GM19239 (cell line): ENCODE results near the gene CENPK.
"Not testable (repeated sequence)": the region's sequence is repeated elsewhere in the genome, so short reads cannot be mapped to it uniquely, and the experiment has no call there.

ENCODE experiments used
- DNase-seq: peaks from one replicate; pipeline ENCODE4 v3.0.0; 2011; ENCODE audit warnings: low spot score; ENCODE audit not compliant: insufficient read length
- FAIRE-seq: peaks from 2 replicates; lab custom pipeline; 2011; peaks lifted over from hg19 to GRCh38; lab: Jason Lieb, UNC

CENPK gene

GRCh38 chr5:65562731-65563701, at the start of gene CENPK, which contains the start of gene PPWD1:
Gene CENPK, minus strand, starts transcription at chr5:65563168. Its CDS starts 8,261 bp downstream, at chr5:65554907.
Gene PPWD1, plus strand, starts transcription at chr5:65563296. Its CDS starts 15 bp downstream, at chr5:65563311.
- FAIRE-seq (peak; percentile 98), DNase-seq (peak; percentile 68)

DNA sequence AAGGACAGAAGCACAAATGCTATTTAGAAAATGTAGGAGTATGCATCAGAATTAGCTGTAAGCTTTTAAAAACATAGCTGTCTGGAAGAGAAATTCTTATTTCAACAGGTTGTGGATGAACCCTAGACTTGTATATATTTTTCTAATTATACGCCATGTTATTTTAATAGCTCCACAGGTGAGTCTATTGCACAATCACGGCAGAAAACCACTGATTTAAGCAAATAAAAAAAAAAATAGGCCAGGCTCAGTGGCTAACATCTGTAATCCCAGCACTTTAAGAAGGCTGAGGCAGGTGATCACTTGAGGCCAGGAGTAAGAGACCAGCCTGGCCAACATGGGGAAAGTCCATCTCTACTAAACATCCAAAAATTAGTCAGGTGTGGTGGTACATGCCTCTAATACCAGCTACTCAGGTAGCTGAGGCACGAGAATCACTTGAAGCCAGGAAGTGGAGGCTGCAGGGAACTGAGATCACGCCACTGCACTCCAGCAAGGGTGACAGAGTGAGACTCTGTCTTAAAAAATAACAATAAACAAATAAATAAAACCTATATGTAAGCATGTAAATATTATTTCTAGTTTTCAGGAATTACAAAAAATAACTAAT, 49.4 kb upstream of the CENPK start:
- no peak for DNase-seq
- FAIRE-seq = no peak

DNA sequence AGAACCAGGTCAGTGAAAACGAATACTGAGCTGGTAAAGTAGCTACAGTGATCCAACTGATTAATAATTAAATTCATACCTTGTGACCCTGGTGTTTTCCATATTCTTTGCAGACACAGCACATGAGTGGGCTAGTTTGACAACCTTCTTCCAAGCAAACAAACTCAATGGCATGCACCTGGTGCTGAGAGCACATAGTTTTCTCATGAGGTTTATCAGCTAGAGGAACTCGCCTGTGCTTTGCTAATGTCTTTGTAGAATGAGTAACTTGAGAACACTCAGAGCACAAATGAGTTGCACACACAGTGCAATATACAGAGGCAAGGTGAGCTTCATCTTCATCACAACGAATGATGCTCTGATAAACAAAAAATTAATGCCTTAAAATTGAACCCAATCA, 48.6 kb upstream of the CENPK start:
- FAIRE-seq (no peak), DNase-seq (no peak)

GRCh38 chr5:65601761-65602160, 38.8 kb upstream of the CENPK start:
- DNase-seq, FAIRE-seq: not testable (repeated sequence)

GRCh38 chr5:65588694-65589093, 25.7 kb upstream of the CENPK start:
- FAIRE-seq (no peak), DNase-seq (no peak)

DNA sequence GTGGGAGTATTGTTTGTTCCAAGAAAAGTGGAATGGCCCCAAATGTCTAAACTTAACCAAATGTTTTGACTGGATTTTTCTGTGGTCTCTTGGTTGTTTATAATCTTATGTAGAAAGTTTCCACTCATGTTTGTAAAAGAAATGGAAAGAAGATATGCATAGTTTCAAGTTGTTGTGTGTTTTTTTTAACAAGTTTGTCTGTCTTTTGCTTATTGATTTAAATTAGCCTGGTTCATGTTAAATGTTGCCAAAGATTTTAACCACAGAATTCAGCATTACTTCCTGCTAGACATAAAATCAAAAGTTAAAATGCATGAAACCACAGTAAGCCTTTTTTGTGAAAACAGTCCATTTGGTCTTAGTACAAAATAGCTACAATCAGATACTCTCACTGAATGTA, 14.2 kb upstream of the CENPK start:
- FAIRE-seq (no peak), DNase-seq (no peak)

GRCh38 chr5:65570598-65571226, 7.7 kb upstream of the CENPK start:
- no peak for DNase-seq
- no peak for FAIRE-seq

GRCh38 chr5:65566505-65566904, 3.5 kb upstream of the CENPK start:
- FAIRE-seq (no peak), DNase-seq (no peak)

DNA sequence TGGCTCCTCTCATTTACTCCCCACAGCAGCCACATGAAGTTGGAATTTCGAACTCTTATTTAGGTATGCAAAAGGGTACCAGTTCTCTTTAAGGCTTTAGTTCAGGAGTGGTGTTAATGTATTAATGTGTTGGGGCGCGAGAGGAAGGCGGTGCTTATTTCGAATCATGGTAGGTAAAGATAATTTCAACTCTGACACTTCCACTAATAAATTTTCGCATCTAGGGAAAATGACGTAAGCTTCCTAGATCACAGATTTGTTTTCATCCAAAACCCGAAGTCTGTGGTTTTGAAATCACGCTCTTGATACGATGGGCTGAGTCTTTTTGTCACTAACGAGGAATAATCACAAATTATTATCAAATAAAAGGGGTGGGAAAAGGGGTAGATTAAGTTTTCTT, 809 bp upstream of the CENPK start:
- no peak for FAIRE-seq

GRCh38 chr5:65556718-65557117, 6.2 kb downstream of the CENPK start:
- DNase-seq (no peak), FAIRE-seq (no peak)

More for the DNA sequence above, 809 bp upstream of the CENPK start:
- DNase-seq = no peak

DNA sequence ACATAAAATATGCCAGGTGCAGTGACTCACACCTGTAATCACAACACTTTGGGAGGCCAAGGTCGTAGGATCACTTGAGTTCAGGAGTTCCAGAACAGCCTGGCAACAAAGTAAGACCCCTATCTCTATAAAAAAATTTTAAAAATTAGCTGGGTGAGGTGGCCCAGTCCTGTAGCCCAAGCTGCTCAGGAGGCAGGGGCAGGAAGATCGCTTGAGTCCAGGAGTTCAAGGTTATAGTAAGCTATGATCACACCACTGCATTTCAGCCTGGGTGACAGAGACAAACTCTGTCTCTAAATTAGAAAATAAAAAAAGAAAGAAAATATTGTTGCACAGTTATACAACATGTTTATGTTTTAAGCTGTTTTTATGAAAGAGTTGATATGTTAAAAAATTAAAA, 6.8 kb downstream of the CENPK start:
- FAIRE-seq = no peak

DNA sequence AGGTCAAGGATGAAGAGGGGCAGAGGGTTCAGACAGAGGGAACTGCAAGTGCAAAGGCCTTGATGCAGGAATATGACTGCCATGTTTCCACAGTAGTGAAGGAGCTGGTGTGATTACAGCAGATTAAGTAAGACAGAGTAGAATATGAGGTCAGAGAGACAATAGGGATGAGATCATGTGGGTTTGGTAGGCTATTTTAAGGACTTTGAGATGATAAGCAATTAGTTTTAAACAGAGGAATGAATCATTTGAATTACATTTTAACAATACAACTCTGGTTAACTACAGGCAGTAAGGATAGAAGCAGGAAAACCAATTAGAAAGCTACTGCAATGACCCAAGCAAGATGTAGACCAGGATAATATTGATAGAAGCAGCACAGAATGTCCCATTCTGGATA, 7.7 kb downstream of the CENPK start:
- DNase-seq (no peak), FAIRE-seq (no peak)

More for the DNA sequence above, 6.8 kb downstream of the CENPK start:
- no peak for DNase-seq

GRCh38 chr5:65553941-65554340, 9.0 kb downstream of the CENPK start:
- FAIRE-seq (no peak), DNase-seq (no peak)

DNA sequence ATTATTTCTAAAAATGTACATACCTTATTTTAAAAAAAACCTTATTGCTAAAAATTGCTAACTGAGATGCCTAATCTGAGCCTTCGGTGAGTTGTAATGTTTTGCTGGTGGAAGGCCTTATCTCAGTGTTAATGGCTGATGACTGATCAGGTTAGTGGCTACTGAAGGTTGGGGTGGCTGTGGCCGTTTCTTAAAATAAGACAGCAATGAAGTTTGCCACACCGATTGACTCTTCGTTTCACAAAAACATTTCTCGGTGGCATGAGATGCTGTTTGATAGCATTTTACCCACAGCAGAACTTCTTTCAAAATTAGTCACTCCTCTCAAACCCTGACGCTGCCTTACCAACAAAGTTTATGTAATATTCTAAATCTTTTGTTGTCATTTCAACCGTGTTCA, 14.7 kb downstream of the CENPK start:
- FAIRE-seq = no peak
- no peak for DNase-seq

DNA sequence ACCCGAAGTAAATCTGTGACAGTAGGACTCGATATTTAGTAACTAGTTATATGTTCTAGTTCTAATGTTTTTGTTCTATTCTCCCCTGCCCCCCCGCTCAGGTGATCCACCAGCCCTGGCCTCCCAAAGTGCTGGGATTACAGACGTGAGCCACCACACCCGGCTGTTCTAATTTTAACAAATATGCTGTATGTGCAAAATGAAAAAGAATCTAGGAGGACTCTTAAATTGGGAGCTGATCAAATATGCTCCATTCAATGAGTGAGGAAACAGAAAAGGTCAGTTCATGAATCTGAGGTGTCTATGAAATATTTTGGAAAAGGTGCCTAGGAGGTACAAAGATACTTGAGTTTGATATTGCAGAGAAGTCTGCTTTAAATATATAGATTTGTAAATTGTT, 16.8 kb downstream of the CENPK start:
- DNase-seq (no peak), FAIRE-seq (no peak)

- no peak for FAIRE-seq
These were observed 18.5 kb downstream of the CENPK start for GRCh38 chr5:65544473-65544872.

GRCh38 chr5:65539827-65540226, 23.1 kb downstream of the CENPK start:
- no peak for DNase-seq
- no peak for FAIRE-seq

More at GRCh38 chr5:65544473-65544872, 18.5 kb downstream of the CENPK start:
- DNase-seq = no peak

GRCh38 chr5:65535529-65535987, 27.4 kb downstream of the CENPK start:
- no peak for DNase-seq
- no peak for FAIRE-seq

DNA sequence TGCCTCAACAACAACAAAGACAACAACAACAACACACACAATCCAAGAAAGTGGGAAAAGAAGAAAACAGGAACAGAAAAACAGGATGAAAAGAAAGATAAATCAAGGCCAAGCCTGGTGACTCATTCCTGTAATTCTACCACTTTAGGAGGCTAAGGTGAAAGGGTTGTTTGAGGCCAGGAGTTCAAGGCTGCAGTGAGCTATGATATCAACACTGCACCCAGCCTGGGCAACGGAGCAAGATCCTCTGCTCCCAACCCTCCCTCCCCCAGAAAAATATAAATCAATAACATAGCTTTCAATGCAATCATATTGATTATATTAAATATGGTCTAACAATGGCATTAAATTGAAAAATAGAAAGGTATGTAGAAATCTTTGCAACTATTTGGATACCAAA, 32.1 kb downstream of the CENPK start:
- FAIRE-seq (no peak), DNase-seq (no peak)

GRCh38 chr5:65525726-65526125, 37.2 kb downstream of the CENPK start:
- FAIRE-seq (no peak), DNase-seq (no peak)
